ENCODE data around the gene NEAT1.

NEAT1 gene

DNA sequence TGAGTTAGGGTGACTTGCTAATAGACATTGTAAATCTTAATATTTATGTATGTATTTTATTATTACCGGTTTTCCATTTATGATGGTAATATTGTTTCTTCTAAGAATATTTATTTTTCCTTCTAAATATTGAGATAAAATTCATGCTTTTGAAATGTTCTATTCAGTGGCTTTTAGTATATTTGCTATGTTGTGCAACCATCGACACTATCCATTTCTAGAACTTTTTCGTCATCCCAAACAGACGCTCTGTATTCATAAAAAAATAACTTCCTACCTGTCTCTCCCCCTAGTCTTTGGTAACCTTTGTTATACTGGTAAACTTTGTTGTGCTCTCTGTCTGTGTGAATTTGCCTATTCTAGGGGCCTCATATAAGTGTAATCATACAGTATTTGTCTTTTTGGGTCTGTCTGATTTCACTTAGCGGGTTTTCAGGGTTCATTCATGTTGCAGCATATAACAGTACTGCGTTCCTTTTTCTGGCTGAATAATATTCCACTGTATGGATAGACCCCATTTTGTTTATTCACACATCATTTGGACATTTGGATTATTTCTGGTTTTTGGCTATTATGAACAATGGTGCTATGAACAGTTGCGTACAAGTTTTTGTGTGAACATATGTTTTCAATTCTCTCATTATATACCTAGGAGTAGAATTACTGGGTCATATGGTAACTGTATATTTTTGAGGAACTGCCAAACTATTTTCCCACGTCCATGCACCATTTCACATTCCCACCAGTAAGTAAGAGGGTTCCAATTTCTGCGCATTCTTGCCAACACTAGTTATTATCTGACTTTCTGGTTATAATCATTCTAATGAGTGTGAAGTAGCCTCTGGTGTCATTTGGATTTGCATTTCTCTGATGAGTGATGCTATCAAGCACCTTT, 15.9 kb downstream of the NEAT1 start:
- no peak for TF ChIP-seq CTCF (IDR thresholded peaks at IDR 0.05)

- no peak for TF ChIP-seq CTCF (IDR thresholded peaks at IDR 0.05)
These were observed 17.0 kb downstream of the NEAT1 start for GRCh38 chr11:65439331-65440181.

- no peak for TF ChIP-seq CTCF (IDR thresholded peaks at IDR 0.05)
These were observed 18.4 kb downstream of the NEAT1 start for GRCh38 chr11:65440831-65441499.

- no peak for TF ChIP-seq CTCF (IDR thresholded peaks at IDR 0.05)
These were observed 20.3 kb downstream of the NEAT1 start for GRCh38 chr11:65442842-65443331.

DNA sequence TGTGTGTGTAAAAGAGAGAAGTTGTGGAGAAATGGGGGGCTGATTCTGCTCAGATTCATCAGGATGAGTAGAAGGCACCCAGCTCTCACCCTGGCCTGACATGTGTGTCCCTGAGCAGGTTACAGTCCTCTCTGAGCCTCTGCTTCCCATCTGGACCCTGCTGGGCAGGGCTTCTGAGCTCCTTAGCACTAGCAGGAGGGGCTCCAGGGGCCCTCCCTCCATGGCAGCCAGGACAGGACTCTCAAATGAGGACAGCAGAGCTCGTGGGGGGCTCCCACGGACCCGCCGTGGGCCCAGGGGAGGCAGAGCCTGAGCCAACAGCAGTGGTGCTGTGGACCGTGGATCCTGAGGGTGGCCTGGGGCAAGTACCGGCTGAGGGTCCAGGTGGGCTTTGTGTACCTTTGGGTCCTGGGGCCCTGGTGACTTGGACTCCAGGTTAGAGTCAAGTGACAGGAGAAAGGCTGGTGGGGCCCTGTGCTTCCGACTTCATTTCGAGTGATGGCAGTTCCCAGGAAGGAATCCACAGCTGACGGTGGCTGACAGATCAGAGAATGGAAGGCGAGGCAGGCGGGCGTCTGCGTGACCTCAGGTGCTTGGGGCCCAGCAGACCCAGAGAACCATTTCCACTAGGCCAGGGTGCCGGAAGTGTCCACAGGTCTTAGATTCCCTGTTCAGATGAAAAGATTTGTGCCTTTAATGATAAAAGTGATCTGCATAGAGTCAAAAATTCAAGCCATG, 21.9 kb downstream of the NEAT1 start:
- no peak for TF ChIP-seq CTCF (IDR thresholded peaks at IDR 0.05)

DNA sequence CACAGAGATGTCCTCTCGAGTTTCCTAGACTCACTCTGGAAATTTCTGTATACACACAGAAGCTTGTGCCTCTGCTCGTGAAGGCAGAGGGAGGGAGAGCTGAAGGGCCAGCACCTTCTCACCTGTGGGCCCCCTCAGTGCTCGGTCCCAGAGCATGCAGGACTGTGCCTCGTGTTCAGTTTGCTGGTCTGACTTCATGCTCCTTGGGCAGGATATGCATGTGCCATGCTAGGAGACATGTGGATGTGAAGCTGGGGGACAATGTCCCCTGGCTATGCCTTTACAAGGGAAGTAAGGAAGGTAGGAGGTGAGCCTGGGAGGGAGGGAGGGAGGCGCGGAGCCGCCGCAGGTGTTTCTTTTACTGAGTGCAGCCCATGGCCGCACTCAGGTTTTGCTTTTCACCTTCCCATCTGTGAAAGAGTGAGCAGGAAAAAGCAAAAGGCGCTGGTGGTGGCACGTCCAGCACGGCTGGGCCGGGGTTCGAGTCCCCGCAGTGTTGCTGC, 22.6 kb downstream of the NEAT1 start:
- no peak for TF ChIP-seq CTCF (IDR thresholded peaks at IDR 0.05)
